GM19397 (cell line): ENCODE data around the gene GRM7.

Experiments
- ATAC-seq: cut with Tn5 transposase; IDR thresholded peaks from one replicate; pipeline ENCODE4 v1.9.1; 2021; ENCODE audit warnings: mild to moderate bottlenecking, moderate library complexity; ENCODE audit not compliant: unreplicated experiment

The GRM7 gene

GRCh38 chr3:7461202-7461825 is 600.4 kb downstream of the GRM7 start:
- peak; percentile 100 for ATAC-seq

- ATAC-seq: no peak
Measured at GRCh38 chr3:7469866-7470265, 609.0 kb downstream of the GRM7 start.

GRCh38 chr3:7484636-7485035 is 623.7 kb downstream of the GRM7 start:
- ATAC-seq: no peak

GRCh38 chr3:7487763-7488162 is 626.8 kb downstream of the GRM7 start:
- no peak for ATAC-seq

- ATAC-seq: no peak
Measured at GRCh38 chr3:7489417-7489816, 628.5 kb downstream of the GRM7 start.

- ATAC-seq: no peak
Measured at GRCh38 chr3:7498715-7499114, 637.8 kb downstream of the GRM7 start.

- no peak for ATAC-seq
Measured at GRCh38 chr3:7503431-7503830, 642.5 kb downstream of the GRM7 start.

GRCh38 chr3:7504886-7505775 is 644.2 kb downstream of the GRM7 start:
- ATAC-seq: no peak

- no peak for ATAC-seq
Measured at GRCh38 chr3:7506606-7507180, 645.8 kb downstream of the GRM7 start.

GRCh38 chr3:7508821-7509220 is 647.9 kb downstream of the GRM7 start:
- ATAC-seq: no peak

GRCh38 chr3:7512048-7512447 is 651.1 kb downstream of the GRM7 start:
- ATAC-seq: no peak

- no peak for ATAC-seq
Measured at GRCh38 chr3:7518026-7518425, 657.1 kb downstream of the GRM7 start.

GRCh38 chr3:7518456-7518855 is 657.5 kb downstream of the GRM7 start:
- no peak for ATAC-seq

- ATAC-seq: no peak
Measured at GRCh38 chr3:7520059-7520458, 659.1 kb downstream of the GRM7 start.

- no peak for ATAC-seq
Measured at GRCh38 chr3:7520593-7520992, 659.7 kb downstream of the GRM7 start.

- no peak for ATAC-seq
Measured at GRCh38 chr3:7536510-7536909, 675.6 kb downstream of the GRM7 start.

- no peak for ATAC-seq
Measured at GRCh38 chr3:7536921-7537320, 676.0 kb downstream of the GRM7 start.

- ATAC-seq: no peak
Measured at GRCh38 chr3:7543294-7543880, 682.5 kb downstream of the GRM7 start.

GRCh38 chr3:7545334-7545733 is 684.4 kb downstream of the GRM7 start:
- ATAC-seq: no peak

- no peak for ATAC-seq
Measured at GRCh38 chr3:7546253-7546652, 685.3 kb downstream of the GRM7 start.

GRCh38 chr3:7547826-7548225 is 686.9 kb downstream of the GRM7 start:
- no peak for ATAC-seq

- no peak for ATAC-seq
Measured at GRCh38 chr3:7562892-7563291, 702.0 kb downstream of the GRM7 start.
